ENCODE results near the gene NEAT1. TPM values are rescaled to one million over a fixed set of nuclear protein-coding genes. Genes with fewer than 3 reads are reported as not detected.
"Not testable (repeated sequence)": the region's sequence is repeated elsewhere in the genome, so short reads cannot be mapped to it uniquely, and the experiment has no call there.

NEAT1 gene
- total and polyA plus RNA-seq, 2 experiments from 2014 or later, result 4.2 to 11.3 TPM

DNA sequence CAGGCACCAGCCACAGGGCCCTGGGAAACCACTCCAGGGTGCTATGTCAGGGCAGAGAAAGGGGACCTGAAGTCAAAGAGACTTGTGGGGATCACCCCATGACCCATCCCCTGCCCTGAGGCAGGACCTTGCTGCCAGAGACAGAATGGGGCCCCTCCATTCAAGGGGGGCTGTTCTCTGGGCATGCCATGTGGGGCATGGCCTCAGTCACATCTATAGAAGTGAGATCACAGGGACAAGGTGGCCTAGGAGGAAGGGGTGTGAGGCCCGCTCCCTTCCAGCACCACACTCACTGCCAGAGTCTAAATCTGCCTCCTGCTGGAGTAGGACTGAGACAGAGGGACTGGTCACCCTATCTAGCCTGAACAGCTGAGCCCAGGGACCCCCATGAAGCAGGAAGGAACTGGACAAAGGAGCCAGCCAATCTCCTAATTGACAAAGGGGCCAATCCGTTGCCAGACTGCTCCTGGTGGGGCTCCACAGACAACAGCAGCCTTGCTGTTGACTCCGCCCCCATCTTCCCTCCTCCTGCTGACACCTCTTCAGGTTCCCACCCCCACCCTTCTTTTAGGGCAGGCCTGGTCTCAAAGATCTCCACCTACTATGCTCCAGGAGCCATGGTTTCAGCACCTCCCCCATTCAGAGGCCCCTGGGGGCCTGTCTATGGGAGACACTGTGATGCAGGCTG is 26.0 kb downstream of the NEAT1 start:
- peak in 1 of 2 donors; percentile 85 for DNase-seq (ENCODE audit: low read depth in 1 of 2, low spot score in 1 of 2)
- no peak overlapping the region for H3K4me3 ChIP-seq

DNA sequence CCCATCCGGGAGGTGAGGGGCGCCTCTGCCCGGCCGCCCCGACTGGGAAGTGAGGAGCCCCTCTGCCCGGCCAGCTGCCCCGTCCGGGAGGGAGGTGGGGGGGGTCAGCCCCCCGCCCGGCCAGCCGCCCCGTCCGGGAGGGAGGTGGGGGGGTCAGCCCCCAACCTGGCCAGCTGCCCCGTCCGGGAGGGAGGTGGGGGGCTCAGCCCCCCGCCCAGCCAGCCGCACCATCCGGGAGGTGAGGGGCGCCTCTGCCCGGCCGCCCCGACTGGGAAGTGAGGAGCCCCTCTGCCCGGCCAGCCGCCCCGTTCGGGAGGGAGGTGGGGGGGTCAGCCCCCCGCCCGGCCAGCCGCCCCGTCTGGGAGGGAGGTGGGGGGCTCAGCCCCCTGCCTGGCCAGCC is 28.7 kb downstream of the NEAT1 start:
- H3K36me3 ChIP-seq; H3K9me3 ChIP-seq (ENCODE audit: low read depth); H3K27ac ChIP-seq; H3K27me3 ChIP-seq; H3K4me1 ChIP-seq (ENCODE audit: low read depth); H3K4me3 ChIP-seq; DNase-seq (ENCODE audit: low read depth in 1 of 2, low spot score in 1 of 2): not testable (repeated sequence)

More for the DNA sequence above, 26.0 kb downstream of the NEAT1 start:
- no peaks in the 10 kb centered on the region for H3K9me3 ChIP-seq (ENCODE audit: low read depth)
- H3K36me3 ChIP-seq, result no peaks in the 10 kb centered on the region
- H3K27me3 ChIP-seq, result no peaks in the 10 kb centered on the region
- TF ChIP-seq, protein P1, sequence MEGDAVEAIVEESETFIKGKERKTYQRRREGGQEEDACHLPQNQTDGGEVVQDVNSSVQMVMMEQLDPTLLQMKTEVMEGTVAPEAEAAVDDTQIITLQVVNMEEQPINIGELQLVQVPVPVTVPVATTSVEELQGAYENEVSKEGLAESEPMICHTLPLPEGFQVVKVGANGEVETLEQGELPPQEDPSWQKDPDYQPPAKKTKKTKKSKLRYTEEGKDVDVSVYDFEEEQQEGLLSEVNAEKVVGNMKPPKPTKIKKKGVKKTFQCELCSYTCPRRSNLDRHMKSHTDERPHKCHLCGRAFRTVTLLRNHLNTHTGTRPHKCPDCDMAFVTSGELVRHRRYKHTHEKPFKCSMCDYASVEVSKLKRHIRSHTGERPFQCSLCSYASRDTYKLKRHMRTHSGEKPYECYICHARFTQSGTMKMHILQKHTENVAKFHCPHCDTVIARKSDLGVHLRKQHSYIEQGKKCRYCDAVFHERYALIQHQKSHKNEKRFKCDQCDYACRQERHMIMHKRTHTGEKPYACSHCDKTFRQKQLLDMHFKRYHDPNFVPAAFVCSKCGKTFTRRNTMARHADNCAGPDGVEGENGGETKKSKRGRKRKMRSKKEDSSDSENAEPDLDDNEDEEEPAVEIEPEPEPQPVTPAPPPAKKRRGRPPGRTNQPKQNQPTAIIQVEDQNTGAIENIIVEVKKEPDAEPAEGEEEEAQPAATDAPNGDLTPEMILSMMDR (IDR thresholded peaks at IDR 0.05; ENCODE audit: low read depth, low read length), result peak; percentile 12
- no peak overlapping the region for H3K27ac ChIP-seq
- no peaks in the 10 kb centered on the region for H3K4me1 ChIP-seq (ENCODE audit: low read depth)

DNA sequence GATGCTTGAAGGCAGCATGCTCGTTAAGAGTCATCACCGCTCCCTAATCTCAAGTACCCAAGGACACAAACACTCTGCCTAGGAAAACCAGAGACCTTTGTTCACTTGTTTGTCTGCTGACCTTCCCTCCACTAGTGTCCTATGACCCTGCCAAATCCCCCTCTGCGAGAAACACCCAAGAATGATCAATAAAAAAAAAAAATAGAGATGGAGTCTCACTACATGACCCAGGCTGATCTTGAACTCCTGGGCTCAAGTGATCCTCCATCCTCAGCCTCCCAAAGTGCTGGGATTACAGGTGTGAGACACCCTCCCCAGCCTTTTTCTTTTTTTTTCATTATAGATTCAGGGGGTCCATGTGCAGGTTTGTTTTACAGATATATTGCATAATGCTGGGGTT is 29.7 kb downstream of the NEAT1 start:
- H3K4me3 ChIP-seq; H3K27ac ChIP-seq; DNase-seq (ENCODE audit: low read depth in 1 of 2, low spot score in 1 of 2); H3K4me1 ChIP-seq (ENCODE audit: low read depth); H3K36me3 ChIP-seq; H3K27me3 ChIP-seq; H3K9me3 ChIP-seq (ENCODE audit: low read depth): not testable (repeated sequence)

DNA sequence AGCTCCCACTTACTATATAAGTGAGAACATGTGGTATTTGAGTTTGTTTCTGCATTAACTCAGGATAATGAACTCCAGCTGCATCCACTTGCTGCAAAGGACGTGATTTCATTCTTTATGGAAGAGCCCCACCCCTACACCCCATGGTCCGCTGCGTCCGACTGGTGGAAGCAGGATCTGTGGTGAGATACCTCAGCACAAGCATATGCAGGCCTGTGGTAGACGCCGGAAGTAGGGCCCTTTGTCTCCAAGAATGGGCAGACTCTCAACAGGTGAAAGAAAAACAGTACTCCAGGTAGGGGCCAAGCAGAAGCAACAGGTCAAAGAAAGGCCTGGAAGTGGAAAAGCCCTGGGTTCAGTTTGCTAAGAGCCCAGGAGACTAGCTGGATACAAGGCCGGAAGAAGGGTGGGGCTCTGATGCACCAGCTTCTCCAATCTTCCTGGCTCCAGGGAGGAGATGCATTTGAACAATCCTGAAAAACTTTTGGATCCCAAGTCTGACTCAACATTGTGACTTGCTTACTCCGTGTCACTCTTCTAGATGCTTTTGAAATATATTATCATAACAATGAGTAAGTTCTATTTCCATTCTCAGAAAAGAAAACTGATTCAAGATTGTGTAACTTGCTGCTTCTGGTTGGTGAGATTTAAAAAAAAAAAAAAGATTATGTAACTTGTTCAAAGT is 30.4 kb downstream of the NEAT1 start:
- peak in 1 of 2 donors; percentile 74 for DNase-seq (ENCODE audit: low read depth in 1 of 2, low spot score in 1 of 2)
- no peaks in the 10 kb centered on the region for H3K4me1 ChIP-seq (ENCODE audit: low read depth)
- TF ChIP-seq, protein P1 (IDR thresholded peaks at IDR 0.05; ENCODE audit: low read depth, low read length), result no peak
- H3K4me3 ChIP-seq, result no peak overlapping the region
- no peaks in the 10 kb centered on the region for H3K27me3 ChIP-seq
- H3K36me3 ChIP-seq, result no peaks in the 10 kb centered on the region
- H3K27ac ChIP-seq, result no peak overlapping the region
- H3K9me3 ChIP-seq (ENCODE audit: low read depth), result no peaks in the 10 kb centered on the region

DNA sequence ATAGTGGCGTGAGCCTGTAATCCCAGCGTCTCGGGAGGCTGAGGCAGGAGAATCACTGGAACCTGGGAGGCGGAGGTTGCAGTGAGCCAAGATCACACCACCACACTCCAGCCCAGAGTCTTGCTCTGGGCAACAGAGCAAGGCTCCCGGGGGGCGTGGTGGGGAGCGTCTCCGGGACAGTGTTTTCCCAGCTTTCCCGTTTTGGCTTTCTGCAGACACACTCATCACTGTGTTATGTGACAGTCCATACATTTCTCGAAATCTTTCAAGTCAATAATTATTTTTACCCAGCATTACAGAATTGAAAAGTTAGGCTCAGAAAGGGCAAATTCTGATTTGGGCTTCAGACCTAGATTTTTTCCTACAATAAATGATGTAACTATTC is 31.7 kb downstream of the NEAT1 start:
- Histone ChIP-seq H3K36me3 (no peaks in the 10 kb centered on the region), H3K27ac (no peak overlapping the region), H3K4me1 (ENCODE audit: low read depth) (no peaks in the 10 kb centered on the region), H3K27me3 (no peaks in the 10 kb centered on the region), H3K4me3 (no peak overlapping the region), H3K9me3 (ENCODE audit: low read depth) (no peaks in the 10 kb centered on the region)
- DNase-seq (ENCODE audit: low read depth in 1 of 2, low spot score in 1 of 2), result peak in 1 of 2 donors; percentile 40
- TF ChIP-seq, protein P1 (IDR thresholded peaks at IDR 0.05; ENCODE audit: low read depth, low read length), result no peak

DNA sequence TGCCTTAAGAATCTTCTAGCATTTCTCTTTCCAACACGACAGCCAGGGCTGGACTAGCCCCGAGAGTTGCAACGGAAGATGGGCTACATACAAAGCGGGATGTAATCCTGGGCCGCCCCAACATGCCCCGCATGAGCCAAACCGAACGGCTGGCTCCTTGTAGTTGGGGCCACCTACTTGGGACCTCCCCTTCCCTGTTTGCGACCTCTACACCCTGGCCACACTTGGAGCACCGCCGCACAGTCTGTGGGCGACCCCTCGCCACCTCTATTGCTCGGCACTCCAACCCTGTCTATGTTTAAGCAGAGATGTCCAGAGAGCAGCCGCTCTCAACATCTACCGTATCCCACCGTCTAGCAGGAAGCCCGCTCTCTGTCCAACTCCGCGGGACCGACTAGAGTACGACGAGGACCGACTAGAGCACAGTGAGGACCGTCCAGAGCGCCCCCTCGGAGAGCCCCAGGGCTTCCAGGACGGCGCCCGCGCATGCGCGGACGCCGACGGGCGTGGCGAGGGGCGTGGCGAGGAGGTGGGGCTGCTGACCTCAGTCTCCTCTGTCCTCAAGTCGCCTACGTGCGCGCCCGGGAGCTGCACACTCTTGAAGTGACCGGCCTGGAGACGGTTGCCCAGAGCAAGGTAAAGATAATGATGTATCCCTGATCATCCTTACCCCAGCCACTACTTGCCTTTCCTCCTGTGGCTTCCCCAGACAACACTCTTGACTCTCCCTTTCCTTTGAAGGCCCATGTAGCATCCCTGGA is 32.3 kb downstream of the NEAT1 start:
- peaks cover 4% of the 10 kb centered on the region for H3K4me1 ChIP-seq (ENCODE audit: low read depth)
- no peaks in the 10 kb centered on the region for H3K36me3 ChIP-seq
- no peaks in the 10 kb centered on the region for H3K9me3 ChIP-seq (ENCODE audit: low read depth)
- H3K4me3 ChIP-seq, result peak overlapping the region; percentile 34
- TF ChIP-seq, protein P1 (IDR thresholded peaks at IDR 0.05; ENCODE audit: low read depth, low read length), result peak; percentile 25
- no peaks in the 10 kb centered on the region for H3K27me3 ChIP-seq
- peak overlapping the region; percentile 17 for H3K27ac ChIP-seq
- peak; percentile 86 to 91 for DNase-seq (ENCODE audit: low read depth in 1 of 2, low spot score in 1 of 2)

Data from cardiac muscle cell (in vitro differentiated cells and primary cell).